ENCODE results near the gene FZD8.

DNA sequence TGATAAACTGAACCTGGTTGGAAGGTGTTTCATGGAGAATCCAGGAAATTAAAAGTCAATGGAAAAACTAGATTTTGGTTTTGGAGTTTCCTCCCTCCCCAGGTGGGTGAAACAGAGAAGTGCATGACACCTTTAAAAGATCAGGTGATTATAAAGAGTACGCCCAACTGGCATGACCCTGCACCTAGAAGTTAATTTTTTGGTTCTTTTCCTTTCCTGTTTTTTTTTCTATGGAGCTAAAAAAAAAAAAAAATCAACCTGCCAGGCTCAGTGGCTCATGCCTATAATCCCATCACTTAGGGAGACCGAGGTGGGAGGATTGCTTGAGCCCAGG lies 29.0 kb downstream of the FZD8 start:
- TF ChIP-seq MXI1 (IDR thresholded peaks at IDR 0.05; ENCODE audit: borderline replicate concordance, low read depth, low read length) = no peak
- TF ChIP-seq, protein P1, sequence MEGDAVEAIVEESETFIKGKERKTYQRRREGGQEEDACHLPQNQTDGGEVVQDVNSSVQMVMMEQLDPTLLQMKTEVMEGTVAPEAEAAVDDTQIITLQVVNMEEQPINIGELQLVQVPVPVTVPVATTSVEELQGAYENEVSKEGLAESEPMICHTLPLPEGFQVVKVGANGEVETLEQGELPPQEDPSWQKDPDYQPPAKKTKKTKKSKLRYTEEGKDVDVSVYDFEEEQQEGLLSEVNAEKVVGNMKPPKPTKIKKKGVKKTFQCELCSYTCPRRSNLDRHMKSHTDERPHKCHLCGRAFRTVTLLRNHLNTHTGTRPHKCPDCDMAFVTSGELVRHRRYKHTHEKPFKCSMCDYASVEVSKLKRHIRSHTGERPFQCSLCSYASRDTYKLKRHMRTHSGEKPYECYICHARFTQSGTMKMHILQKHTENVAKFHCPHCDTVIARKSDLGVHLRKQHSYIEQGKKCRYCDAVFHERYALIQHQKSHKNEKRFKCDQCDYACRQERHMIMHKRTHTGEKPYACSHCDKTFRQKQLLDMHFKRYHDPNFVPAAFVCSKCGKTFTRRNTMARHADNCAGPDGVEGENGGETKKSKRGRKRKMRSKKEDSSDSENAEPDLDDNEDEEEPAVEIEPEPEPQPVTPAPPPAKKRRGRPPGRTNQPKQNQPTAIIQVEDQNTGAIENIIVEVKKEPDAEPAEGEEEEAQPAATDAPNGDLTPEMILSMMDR (conservative IDR thresholded peaks at IDR 0.05; ENCODE audit: low read depth, low read length) = no peak
- TF ChIP-seq, protein P2, sequence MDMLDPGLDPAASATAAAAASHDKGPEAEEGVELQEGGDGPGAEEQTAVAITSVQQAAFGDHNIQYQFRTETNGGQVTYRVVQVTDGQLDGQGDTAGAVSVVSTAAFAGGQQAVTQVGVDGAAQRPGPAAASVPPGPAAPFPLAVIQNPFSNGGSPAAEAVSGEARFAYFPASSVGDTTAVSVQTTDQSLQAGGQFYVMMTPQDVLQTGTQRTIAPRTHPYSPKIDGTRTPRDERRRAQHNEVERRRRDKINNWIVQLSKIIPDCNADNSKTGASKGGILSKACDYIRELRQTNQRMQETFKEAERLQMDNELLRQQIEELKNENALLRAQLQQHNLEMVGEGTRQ (IDR thresholded peaks at IDR 0.05; ENCODE audit: low read depth, low read length) = no peak
